GM21515 (cell line): ENCODE results near the gene TJP2.

Source experiments
- ATAC-seq: cut with Tn5 transposase; IDR thresholded peaks from one replicate; pipeline ENCODE4 v1.9.1; 2021; ENCODE audit not compliant: unreplicated experiment

Gene TJP2

GRCh38 chr9:69221036-69221435 is 47.0 kb downstream of the TJP2 start:
- no peak for ATAC-seq

DNA sequence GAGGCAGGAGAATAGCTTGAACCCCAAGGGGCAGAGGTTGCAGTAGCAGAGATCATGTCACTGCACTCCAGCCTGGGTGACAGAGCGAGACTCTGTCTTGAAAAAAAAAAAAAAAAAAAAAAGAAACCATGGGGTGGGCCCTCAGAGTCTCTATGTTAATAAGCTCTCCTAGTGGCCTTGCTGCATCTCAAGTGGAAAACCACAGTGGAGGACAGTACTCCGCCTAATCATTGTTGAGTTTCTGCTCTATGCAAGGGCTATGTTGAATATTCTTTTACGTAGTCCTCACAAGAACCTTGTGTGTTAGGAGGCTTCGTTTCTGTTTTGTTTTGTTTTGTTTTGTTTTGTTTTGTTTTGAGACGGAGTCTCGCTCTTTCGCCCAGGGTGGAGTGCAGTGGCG is 48.9 kb downstream of the TJP2 start:
- no peak for ATAC-seq

- no peak for ATAC-seq
Observed at GRCh38 chr9:69223605-69224004, 49.5 kb downstream of the TJP2 start.

DNA sequence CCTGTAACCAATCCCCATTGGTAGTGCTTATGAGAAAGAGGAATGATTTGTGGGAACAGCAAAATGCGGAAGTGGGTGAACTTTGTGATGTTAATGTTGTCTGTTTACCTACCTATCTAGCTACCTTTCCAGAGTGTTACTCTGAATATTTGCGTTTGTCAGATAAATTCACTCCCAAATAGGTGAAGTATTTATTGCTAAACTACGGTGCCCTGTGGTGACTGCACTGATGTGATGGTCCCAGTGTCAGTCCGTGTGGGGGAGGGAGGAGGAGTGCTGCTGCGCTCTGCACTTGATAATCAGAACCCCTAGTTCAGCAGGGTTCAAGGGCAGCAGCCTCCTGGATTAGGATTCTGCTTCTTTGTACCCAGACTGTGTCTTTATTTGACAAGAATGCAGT is 55.3 kb downstream of the TJP2 start:
- ATAC-seq: no peak

GRCh38 chr9:69232135-69232534 is 58.1 kb downstream of the TJP2 start:
- ATAC-seq: no peak

DNA sequence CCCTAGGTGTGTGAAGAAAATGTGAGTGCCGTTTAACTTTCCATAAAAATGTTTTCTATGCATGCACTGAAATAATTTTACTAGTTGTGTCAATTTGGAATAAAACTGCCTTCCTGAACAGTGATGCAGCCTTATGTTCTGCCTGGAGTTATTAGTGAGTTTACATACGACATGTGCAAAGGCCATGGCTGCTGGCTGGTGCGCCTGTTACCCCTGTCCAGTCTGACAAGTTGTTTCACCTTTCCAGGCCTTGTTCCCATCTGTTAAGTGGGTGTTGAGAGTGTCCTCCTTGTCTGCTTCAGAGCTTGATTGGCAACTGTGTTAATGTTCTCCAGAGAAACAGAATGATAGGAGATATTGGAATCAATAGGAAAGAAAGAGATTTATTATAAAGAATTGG is 60.6 kb downstream of the TJP2 start:
- no peak for ATAC-seq

DNA sequence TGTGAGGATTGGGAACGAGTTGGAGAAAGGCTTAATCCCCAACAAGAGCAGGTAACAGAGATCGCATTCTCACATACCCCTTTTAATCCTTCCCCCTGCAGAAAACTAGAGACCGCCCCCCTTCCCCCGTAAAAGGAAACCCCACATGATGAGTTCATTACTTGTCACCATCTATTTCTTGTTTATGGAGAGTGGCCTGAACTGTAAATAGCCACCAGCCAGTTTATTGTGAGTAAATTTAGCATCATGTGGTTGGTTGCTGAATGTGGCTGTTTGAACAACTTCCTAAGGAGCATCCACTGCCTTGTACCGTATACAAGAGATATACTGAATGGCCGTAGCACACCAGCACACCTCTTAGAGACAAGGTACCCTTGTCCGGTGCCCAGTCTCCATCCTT is 62.1 kb downstream of the TJP2 start:
- no peak for ATAC-seq

GRCh38 chr9:69237702-69238295 is 63.7 kb downstream of the TJP2 start:
- ATAC-seq: no peak

- ATAC-seq: no peak
Observed at GRCh38 chr9:69243116-69243515, 69.0 kb downstream of the TJP2 start.

DNA sequence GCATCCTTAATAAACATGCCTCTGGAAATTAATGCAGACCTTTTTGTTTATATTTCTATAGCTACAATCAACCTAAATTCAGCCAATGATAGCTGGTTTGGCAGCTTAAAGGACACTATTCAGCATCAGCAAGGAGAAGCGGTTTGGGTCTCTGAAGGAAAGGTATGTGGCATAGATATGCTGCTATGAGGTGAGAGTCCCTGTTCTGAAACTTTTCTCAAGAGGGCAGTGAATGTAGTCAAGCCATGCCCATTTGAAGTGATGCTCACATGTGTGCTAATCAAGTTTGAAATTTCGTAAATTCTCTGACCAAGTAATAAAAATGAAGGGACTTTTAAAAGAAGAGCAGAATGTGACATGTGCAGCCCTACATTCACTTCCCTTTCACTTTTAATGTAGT is 72.6 kb downstream of the TJP2 start:
- ATAC-seq: no peak

GRCh38 chr9:69248005-69248404 is 73.9 kb downstream of the TJP2 start:
- ATAC-seq: no peak

GRCh38 chr9:69249337-69249736 is 75.3 kb downstream of the TJP2 start:
- ATAC-seq: no peak

DNA sequence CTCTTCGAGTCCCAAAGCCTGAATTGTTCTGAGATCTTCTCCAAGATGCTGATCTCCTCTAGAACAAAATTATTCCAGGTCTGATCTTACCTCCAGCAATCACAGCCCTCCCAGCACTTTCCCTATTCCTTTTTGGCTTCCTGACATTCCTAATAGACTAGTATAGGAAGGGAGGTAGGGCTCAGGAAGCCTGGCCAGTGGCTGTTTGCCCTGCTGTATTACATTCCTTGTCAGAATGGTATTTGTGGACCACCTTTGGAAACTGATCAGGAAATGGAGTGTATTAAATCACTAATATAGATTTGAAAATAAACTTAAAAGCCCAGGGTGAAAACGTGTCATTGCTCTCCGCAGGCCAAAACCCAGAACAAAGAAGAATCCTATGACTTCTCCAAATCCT is 76.6 kb downstream of the TJP2 start:
- no peak for ATAC-seq

DNA sequence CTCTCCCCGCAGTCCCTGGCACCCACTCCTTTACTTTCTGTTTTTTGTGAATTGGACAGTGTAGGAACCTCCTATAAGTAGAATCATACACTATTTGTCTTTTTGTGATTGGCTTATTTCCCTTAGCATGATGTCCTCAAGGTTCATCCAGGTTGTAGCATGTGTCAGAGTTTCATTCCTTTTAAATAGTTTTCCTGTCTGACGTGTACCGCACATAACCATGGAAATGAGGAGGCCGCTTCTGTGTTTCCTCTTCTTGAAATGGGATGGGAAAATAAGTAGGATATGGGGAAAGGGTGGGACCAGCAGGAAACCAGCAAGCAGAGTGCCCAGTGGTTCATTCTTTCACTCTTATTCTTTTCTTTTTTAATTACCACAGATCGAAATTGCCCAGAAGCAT is 78.4 kb downstream of the TJP2 start:
- no peak for ATAC-seq

DNA sequence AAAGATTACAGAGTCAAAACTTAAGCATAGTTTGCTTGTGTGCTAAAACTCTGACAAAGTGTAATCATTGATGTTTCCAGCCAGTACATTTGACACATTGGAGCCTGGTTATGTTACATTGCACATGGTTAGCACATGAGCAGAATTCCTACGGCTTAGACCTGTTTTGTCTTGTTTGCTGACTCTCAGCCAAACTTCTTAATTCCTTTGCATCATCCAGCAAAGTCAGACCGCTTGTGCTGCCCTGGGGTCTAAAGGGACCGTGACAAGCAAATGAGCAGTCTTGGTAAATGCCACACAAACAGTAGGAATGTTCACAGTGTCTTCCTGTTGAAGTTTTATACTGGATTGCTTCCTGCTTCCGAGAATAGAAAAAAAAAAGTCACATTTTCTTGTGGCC is 79.0 kb downstream of the TJP2 start:
- ATAC-seq: no peak

GRCh38 chr9:69254223-69254622 is 80.1 kb downstream of the TJP2 start:
- no peak for ATAC-seq

DNA sequence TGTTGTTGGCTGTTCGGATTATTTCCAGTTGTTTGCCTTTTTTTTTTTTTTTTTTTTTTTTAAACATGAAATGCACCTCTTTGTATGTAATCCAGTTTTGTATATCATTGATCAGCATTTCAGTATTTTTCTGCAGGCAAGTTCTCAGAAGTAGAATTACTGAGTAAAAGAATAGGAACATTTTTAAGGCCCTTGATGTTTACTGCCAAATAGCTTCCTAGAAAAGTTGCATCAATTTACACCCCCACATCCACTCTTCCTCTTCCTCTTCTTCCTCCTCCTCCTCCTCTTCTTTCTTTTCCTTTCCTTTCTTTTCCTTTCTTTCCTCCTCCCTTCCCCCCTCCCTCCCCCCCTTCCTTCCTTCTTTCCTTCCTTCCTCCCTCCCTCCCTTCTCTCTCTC is 81.5 kb downstream of the TJP2 start:
- no peak for ATAC-seq

- ATAC-seq: no peak
Observed at GRCh38 chr9:69258551-69258950, 84.5 kb downstream of the TJP2 start.

DNA sequence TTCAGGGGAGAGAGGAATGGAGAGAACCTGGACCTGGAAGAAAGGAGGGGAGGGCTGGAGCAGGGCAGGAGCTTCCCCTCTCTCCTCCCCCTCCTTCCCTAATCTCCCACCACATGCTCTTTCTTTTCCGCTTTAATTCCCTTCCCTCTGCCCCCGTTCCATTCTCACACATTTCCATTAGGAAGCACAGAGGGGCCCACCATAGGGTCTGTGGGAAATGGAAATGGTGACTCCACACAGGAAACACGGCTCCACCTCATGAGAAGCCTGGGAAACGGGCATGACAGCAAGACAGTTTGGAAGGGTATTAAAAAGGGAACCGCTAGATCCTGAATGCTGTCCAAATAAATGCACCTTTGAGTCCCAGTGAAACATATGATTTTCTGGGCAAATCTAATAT is 86.1 kb downstream of the TJP2 start:
- ATAC-seq: no peak

DNA sequence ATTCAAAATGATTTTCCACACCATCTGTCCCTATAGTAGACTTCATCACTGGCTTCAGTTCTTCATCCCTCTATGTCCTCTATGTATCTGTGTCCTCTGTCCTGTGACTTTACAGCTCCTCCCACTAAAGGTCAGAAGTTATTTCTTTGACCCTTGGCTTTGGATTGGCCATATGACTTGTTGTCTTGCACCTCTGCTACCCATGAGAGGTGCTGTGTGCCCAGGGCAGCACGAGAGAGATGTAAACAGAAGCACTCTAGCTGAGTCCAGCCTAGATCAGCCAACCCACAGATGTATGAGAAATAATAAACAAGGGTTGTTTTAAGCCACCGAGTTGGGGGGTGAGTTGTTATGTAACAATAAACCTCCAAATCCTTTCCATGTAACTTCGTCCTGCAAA is 87.6 kb downstream of the TJP2 start:
- no peak for ATAC-seq

DNA sequence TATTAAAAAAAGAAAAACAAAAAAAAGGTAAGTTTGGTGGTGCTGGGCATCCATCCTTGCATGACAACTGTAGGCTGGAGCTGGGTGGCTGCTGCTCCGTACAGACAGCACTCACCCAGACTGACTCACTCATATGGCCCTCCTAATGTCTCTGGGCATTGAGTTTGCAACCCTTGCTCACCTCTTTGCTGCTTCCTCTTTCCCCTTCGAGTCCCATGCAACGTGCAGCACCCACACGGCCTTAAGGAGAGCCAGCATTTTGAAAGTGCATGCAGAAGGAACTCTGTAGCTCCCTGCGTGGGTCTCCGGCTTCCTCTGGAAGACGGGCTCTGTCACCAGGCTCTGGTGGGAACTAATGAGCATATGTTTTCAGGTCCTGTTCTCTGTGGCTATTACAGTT is 90.4 kb downstream of the TJP2 start:
- no peak for ATAC-seq

DNA sequence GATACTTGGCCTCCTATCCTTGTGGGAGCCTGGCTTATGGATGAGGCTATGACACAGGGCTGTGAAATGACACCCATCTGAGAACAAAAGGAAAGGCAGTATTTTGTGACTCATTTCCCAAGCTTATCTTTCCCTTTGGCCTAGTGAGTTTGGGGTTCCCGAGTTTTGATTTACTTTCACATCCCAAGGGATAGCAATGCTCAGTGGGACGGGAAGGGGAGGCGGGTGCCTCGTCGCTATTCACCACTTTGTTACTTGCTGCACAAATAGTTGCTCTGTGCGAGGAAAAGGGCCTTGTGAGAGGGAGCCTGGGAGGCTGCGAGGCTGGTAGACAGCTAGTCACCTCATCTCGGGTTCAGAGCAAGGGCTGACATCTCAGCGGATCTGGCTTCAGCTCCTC is 91.8 kb downstream of the TJP2 start:
- no peak for ATAC-seq

DNA sequence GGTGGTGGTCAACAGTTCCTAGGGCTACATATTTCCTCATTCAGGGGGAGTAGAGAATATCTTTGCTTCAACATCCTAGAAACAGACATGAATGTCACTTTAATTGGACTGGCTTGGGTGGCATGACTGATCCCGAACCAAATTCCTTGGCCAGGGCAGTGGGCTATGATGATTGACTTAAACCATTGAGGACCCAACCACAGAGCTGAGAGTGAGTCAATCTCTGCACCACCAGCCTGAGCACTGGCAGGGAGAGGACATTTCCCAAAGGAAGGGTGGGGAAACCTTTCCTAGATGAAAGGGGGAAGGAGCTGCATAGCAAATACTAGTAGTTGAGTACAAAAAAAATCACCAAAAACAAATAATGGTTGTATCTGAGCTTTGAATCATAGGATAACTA is 98.1 kb downstream of the TJP2 start:
- no peak for ATAC-seq

DNA sequence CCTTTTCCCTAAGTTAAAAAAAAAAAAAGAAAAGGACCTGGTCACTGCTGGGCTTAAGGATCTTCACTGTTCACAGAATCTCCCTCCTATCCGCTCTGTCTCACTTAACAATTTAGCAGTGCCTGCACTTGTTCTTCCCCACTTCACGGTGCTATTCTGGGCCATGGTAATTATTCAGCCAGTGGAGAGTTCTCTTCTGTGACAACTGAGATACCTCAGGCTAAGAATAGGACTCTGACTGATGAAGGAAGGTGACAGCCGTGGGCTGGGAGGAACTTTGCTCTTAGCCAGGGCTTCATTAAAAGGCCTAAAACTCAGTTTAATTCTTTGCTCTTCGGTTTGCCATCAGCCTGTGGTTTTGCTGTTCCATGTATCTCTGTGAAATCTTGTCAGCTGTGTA is 99.1 kb downstream of the TJP2 start:
- no peak for ATAC-seq
